Measurements from ENCODE around the gene ORAI1. TPM values are rescaled to one million over a fixed set of nuclear protein-coding genes. Genes with fewer than 3 reads are reported as not detected.

Gene ORAI1
- total and polyA plus RNA-seq, 2 donors (not counting 3 experiments of a cell fraction or from before 2014, with no cell fraction given), result 30.5 to 65.4 TPM

DNA sequence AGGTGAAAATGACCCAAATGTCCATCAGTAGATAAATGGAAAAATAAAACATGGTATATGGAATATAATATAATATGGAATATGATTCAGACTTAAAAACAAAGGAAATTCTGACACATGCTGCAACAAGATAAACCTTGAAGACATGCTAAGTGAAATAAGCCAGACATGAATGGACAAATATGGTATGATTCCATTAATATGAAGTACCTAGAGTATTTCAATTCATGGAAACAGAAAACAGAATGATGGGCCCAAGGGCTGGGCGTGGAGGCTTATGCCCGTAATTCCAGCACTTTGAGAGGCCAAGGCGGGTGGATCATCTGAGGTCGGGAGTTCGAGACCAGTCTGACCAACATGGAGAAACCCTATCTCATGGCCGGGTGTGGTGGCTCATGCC is 22.7 kb upstream of the ORAI1 start:
- POLR2A ChIA-PET, result no interaction called here
- H3K27me3 ChIP-seq (ENCODE audit: control insufficient read depth in 2 of 2, insufficient read depth in 2 of 2, low read length in 2 of 2), result no peaks in the 10 kb centered on the region
- H3K36me3 ChIP-seq (ENCODE audit: control insufficient read depth in 2 of 2, extremely low read depth in 1 of 2, insufficient read depth in 2 of 2, low read length in 2 of 2), result no peaks in the 10 kb centered on the region
- dilution Hi-C loops (cut with MboI; ENCODE audit: extremely low pct_ligation_motif_present, low sequenced_read_pairs), result no loop called here
- H4K20me1 ChIP-seq (replicated peaks; ENCODE audit: control insufficient read depth, extremely low read depth, insufficient read depth, low read length), result no peaks in the 10 kb centered on the region
- CTCF ChIA-PET, result interaction anchor here (1.0 kb wide), 1 partner anchor 20 kb away, joined by 3 read pairs; no protein-coding TSS in a partner anchor
- FAIRE-seq (no peak), DNase-seq (ENCODE audit: low read depth, low spot score) (no peak)
- no peaks in the 10 kb centered on the region for H3K79me2 ChIP-seq (ENCODE audit: control insufficient read depth, insufficient read depth, low read length)
- H3K9me1 ChIP-seq (replicated peaks; ENCODE audit: control insufficient read depth, extremely low read depth, insufficient read depth, low read length), result no peaks in the 10 kb centered on the region
- H3K9ac ChIP-seq (replicated peaks; ENCODE audit: extremely low read depth, insufficient read depth, low read length), result no peak overlapping the region
- H3K4me1 ChIP-seq (ENCODE audit: control insufficient read depth, extremely low read depth, insufficient read depth, low read length), result no peaks in the 10 kb centered on the region
- H3K4me3 ChIP-seq (replicated peaks in 1 of 3; ENCODE audit: insufficient read depth in 1 of 3, low read depth in 1 of 3, low read length in 3 of 3), result no peak overlapping the region
- no peak overlapping the region for H3K27ac ChIP-seq (ENCODE audit: insufficient read depth, low read depth, low read length)
- H3K4me2 ChIP-seq (ENCODE audit: insufficient read depth, low read length), result no peak overlapping the region
- no TSS peak for BruUV-seq (replicated peaks)
- no peak overlapping the region for H2AFZ ChIP-seq (ENCODE audit: low read depth, low read length)
- no peaks in the 10 kb centered on the region for H3K9me3 ChIP-seq (replicated peaks; ENCODE audit: control insufficient read depth, insufficient read depth, low read length)
- TF ChIP-seq JUN (IDR thresholded peaks at IDR 0.05; ENCODE audit: borderline replicate concordance, insufficient read depth, insufficient read length, low read depth) (no peak), MYC (IDR thresholded peaks at IDR 0.05; ENCODE audit: low read depth, low read length) (no peak), POLR2AphosphoS5 (IDR thresholded peaks at IDR 0.05; ENCODE audit: insufficient read depth, low read depth, low read length) (no peak), GATA2 (IDR thresholded peaks at IDR 0.05; ENCODE audit: insufficient read depth, insufficient read length, low read depth, low read length) (no peak), FOS (IDR thresholded peaks at IDR 0.05; ENCODE audit: borderline replicate concordance, insufficient read depth, low read length) (no peak), EZH2 (IDR thresholded peaks at IDR 0.05; ENCODE audit: borderline replicate concordance, low read depth, low read length, severe bottlenecking) (no peak), POLR2A (IDR thresholded peaks at IDR 0.05; ENCODE audit: low read depth, low read length) (no peak)
- TF ChIP-seq, protein P1, sequence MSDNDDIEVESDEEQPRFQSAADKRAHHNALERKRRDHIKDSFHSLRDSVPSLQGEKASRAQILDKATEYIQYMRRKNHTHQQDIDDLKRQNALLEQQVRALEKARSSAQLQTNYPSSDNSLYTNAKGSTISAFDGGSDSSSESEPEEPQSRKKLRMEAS (IDR thresholded peaks at IDR 0.05; ENCODE audit: insufficient read depth, insufficient read length), result no peak
- TF ChIP-seq, protein P2, sequence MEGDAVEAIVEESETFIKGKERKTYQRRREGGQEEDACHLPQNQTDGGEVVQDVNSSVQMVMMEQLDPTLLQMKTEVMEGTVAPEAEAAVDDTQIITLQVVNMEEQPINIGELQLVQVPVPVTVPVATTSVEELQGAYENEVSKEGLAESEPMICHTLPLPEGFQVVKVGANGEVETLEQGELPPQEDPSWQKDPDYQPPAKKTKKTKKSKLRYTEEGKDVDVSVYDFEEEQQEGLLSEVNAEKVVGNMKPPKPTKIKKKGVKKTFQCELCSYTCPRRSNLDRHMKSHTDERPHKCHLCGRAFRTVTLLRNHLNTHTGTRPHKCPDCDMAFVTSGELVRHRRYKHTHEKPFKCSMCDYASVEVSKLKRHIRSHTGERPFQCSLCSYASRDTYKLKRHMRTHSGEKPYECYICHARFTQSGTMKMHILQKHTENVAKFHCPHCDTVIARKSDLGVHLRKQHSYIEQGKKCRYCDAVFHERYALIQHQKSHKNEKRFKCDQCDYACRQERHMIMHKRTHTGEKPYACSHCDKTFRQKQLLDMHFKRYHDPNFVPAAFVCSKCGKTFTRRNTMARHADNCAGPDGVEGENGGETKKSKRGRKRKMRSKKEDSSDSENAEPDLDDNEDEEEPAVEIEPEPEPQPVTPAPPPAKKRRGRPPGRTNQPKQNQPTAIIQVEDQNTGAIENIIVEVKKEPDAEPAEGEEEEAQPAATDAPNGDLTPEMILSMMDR (IDR thresholded peaks at IDR 0.05; ENCODE audit: extremely low read depth in 1 of 2, insufficient read depth in 1 of 2, low read depth in 1 of 2, low read length in 2 of 2), result no peak
- intact Hi-C loops (cut with micrococcal nuclease), result no loop called here
